Islet precursor cell (in vitro differentiated cells): ENCODE measurements around the gene ZNF446.
A peak's percentile ranks its signal among the peaks of the same experiment; 100 is the strongest.
"Not testable (repeated sequence)": the region's sequence is repeated elsewhere in the genome, so short reads cannot be mapped to it uniquely, and the experiment has no call there.

Experiments used
- DNase-seq: peaks from one replicate; pipeline ENCODE4 v3.0.0-alpha.2; 2018

The ZNF446 gene

GRCh38 chr19:58475714-58476497 is at the start of gene ZNF446:
TSS of gene ZNF446 (plus strand) at chr19:58476352. CDS start at chr19:58477219, 867 bp downstream.
- peak; percentile 98 for DNase-seq

GRCh38 chr19:58428617-58429016 is 47.5 kb upstream of the ZNF446 start:
- DNase-seq = no peak

- no peak for DNase-seq
Measured at GRCh38 chr19:58429745-58430144, 46.4 kb upstream of the ZNF446 start.

GRCh38 chr19:58434217-58434616 is 41.9 kb upstream of the ZNF446 start:
- DNase-seq = no peak

GRCh38 chr19:58439576-58440554 is 36.3 kb upstream of the ZNF446 start, which contains the start of gene ZNF132:
TSS of gene ZNF132 (minus strand) at chr19:58440153. CDS start at chr19:58439821, 332 bp downstream.
- DNase-seq = peak; percentile 56

GRCh38 chr19:58440556-58440955 is 35.6 kb upstream of the ZNF446 start:
- DNase-seq = no peak

GRCh38 chr19:58442986-58443385 is 33.2 kb upstream of the ZNF446 start:
- not testable (repeated sequence) for DNase-seq

- DNase-seq = not testable (repeated sequence)
Measured at GRCh38 chr19:58448860-58449259, 27.3 kb upstream of the ZNF446 start.

GRCh38 chr19:58449980-58450379 is 26.2 kb upstream of the ZNF446 start:
- not testable (repeated sequence) for DNase-seq

- DNase-seq = no peak
Measured at GRCh38 chr19:58450856-58451357, 25.2 kb upstream of the ZNF446 start.

GRCh38 chr19:58451358-58452101 is 24.6 kb upstream of the ZNF446 start, which contains the start of gene ZNF324B:
TSS of gene ZNF324B (plus strand) at chr19:58451622. CDS start at chr19:58453702, 2,080 bp downstream.
- peak; percentile 98 for DNase-seq

- DNase-seq = no peak
Measured at GRCh38 chr19:58453743-58454142, 22.4 kb upstream of the ZNF446 start.

- no peak for DNase-seq
Measured at GRCh38 chr19:58455306-58455705, 20.8 kb upstream of the ZNF446 start.

- DNase-seq = no peak
Measured at GRCh38 chr19:58456111-58456510, 20.0 kb upstream of the ZNF446 start.

GRCh38 chr19:58460039-58460438 is 16.1 kb upstream of the ZNF446 start:
- DNase-seq = no peak

- DNase-seq = no peak
Measured at GRCh38 chr19:58466089-58466759, 9.9 kb upstream of the ZNF446 start.

GRCh38 chr19:58466760-58467589 is 9.2 kb upstream of the ZNF446 start, which contains the start of gene ZNF324:
TSS of gene ZNF324 (plus strand) at chr19:58467080. CDS start at chr19:58469186, 2,106 bp downstream.
- DNase-seq = peak; percentile 99

- DNase-seq = no peak
Measured at GRCh38 chr19:58468216-58468839, 7.8 kb upstream of the ZNF446 start.

GRCh38 chr19:58469241-58470013 is 6.7 kb upstream of the ZNF446 start:
- no peak for DNase-seq
